HFF-Myc (cell line): ENCODE data around the gene PPP6R2.
"Not testable (repeated sequence)": the region's sequence is repeated elsewhere in the genome, so short reads cannot be mapped to it uniquely, and the experiment has no call there.

ENCODE experiments used
- DNase-seq: peaks from one replicate; pipeline ENCODE4 v3.0.0-alpha.2; 2011; ENCODE audit warnings: low read depth; ENCODE audit errors: extremely low read depth
- H3K4me3 ChIP-seq: replicated peaks from 2 replicates; pipeline ENCODE4 v1.5.1; 2011; ENCODE audit warnings: low read depth, mild to moderate bottlenecking, control low read depth, low read length
- CTCF ChIP-seq: IDR thresholded peaks from 2 replicates; pipeline ENCODE4 v1.5.1; 2012; ENCODE audit warnings: mild to moderate bottlenecking, low read depth, low read length, control low read depth; ENCODE audit errors: missing control alignments

Gene PPP6R2

GRCh38 chr22:50422961-50423815 lies 80.1 kb downstream of the PPP6R2 start:
- DNase-seq, result no peak
- no peak overlapping the region for H3K4me3 ChIP-seq
- no peak for TF ChIP-seq CTCF

- DNase-seq, result no peak
- no peak for TF ChIP-seq CTCF
- H3K4me3 ChIP-seq, result no peak overlapping the region
Measured at GRCh38 chr22:50423956-50424355, 80.8 kb downstream of the PPP6R2 start.

- no peak overlapping the region for H3K4me3 ChIP-seq
- no peak for DNase-seq
- TF ChIP-seq CTCF, result no peak
Measured at GRCh38 chr22:50425179-50425916, 82.2 kb downstream of the PPP6R2 start.

- H3K4me3 ChIP-seq, result no peak overlapping the region
- DNase-seq, result no peak
- no peak for TF ChIP-seq CTCF
Measured at GRCh38 chr22:50432131-50432876, 89.2 kb downstream of the PPP6R2 start.

GRCh38 chr22:50432877-50433510 lies 89.9 kb downstream of the PPP6R2 start:
- DNase-seq, H3K4me3 ChIP-seq: not testable (repeated sequence)

- no peak overlapping the region for H3K4me3 ChIP-seq
- no peak for TF ChIP-seq CTCF
- DNase-seq, result no peak
Measured at GRCh38 chr22:50434849-50435248, 91.7 kb downstream of the PPP6R2 start.
